Right cardiac atrium (tissue), 5 donors: ENCODE results near the gene NSMF. TPM values are rescaled to one million over a fixed set of nuclear protein-coding genes. Genes with fewer than 3 reads are reported as not detected.

Source experiments
- ATAC-seq, 2 donors: fragments of 200-7000 bp; cut with Tn5 transposase; one replicate each; pipeline versions ENCODE4 v1.8.0 to v1.9.1; 2020; ENCODE audit warnings: moderate library complexity in 2 of 2, mild to moderate bottlenecking in 1 of 2
- DNase-seq, 3 donors: peaks; one replicate each; pipeline ENCODE4 v3.0.0-alpha.2; 2020
- H3K27ac ChIP-seq: one replicate; pipeline ENCODE4 v1.5.1; 2013; ENCODE audit warnings: mild to moderate bottlenecking, low read length, control low read depth, moderate library complexity
- H3K27me3 ChIP-seq: one replicate; pipeline ENCODE4 v1.6.1; 2013; ENCODE audit not compliant: control insufficient read depth, insufficient read depth
- H3K4me1 ChIP-seq: one replicate; pipeline ENCODE4 v1.6.1; 2013; ENCODE audit warnings: low read length; ENCODE audit not compliant: control insufficient read depth, insufficient read depth
- H3K4me3 ChIP-seq: one replicate; pipeline ENCODE4 v1.5.1; 2013; ENCODE audit warnings: low read length, control low read depth
- H3K9me3 ChIP-seq: one replicate; pipeline ENCODE4 v1.6.1; 2013; ENCODE audit warnings: low read length; ENCODE audit not compliant: control insufficient read depth
- whole genome bisulfite sequencing: extraction: QIAGEN DNeasy Blood & Tissue Kit; methylation state at CpG from one replicate; pipeline ENCODE4 v1.1.7; 2013; 5-methylcytosine and 5-hydroxymethylcytosine counted together
- intact Hi-C, 4 donors: fragments of 100-400 bp; cut with DNase I; formaldehyde crosslinking; loops; one replicate each; pipeline versions ENCODE4 v1.11.0 to v1.14.0; 2022 to 2023
- polyA plus RNA-seq: library from polyadenylated mRNA; stranded (reverse); fragments of 200-250 nt; gene quantifications from one replicate; pipeline ENCODE4 v1.2.3, GENCODE V29; 2013
- total RNA-seq, 4 donors: library from RNA; stranded (reverse); fragmentation: NEBNext Ultra II Directional; extraction: Animal tissue kit (Norgen Biotek cat#: 25700); gene quantifications; one replicate each; pipeline ENCODE4 v1.2.1, GENCODE V29; 2021
- donor health status: healthy with polysubstance abuse.
- donor health status: DM: no; HTN: yes; CAD: no.
- donor health status: DM: no; HTN: no; CAD: no.
- donor health status: DM: no; HTN: yes; CAD: no; lungs with severe emphysema.
- donor health status: DM: yes; HTN: yes; CAD: no.

The NSMF gene
- total and polyA plus RNA-seq, 5 donors, result 12.4 to 25.5 (median 18.8) TPM

DNA sequence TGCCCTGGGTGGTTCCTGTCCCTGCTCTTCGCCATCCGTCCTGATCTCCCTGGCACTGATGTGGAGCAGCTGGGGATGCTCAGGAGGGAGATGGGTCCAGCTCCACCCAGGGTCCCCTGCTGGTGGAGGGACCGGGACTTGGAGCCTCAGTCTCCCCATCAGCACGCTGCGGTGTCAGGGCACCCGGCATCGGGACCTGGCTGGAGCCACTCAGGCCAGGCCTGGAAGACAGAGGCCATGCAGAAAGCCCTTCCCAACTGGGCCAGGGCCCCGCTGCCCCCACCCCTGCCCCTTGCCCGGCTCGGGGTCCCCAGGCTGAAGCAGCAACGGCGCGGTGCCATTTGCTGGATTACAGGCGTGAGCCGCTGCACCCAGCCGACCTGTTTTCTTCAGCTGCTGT, 40.3 kb upstream of the NSMF start:
- WGBS, result 93% methylated on average over 16 of the region's 16 CpGs
- DNase-seq, result no peak
- H3K27me3 ChIP-seq, result no peaks in the 10 kb centered on the region
- H3K9me3 ChIP-seq, result no peaks in the 10 kb centered on the region
- no peaks in the 10 kb centered on the region for H3K4me1 ChIP-seq
- H3K27ac ChIP-seq, result no peak overlapping the region
- no peak overlapping the region for H3K4me3 ChIP-seq
- intact Hi-C loops, result no loop called here
- no peak for ATAC-seq

DNA sequence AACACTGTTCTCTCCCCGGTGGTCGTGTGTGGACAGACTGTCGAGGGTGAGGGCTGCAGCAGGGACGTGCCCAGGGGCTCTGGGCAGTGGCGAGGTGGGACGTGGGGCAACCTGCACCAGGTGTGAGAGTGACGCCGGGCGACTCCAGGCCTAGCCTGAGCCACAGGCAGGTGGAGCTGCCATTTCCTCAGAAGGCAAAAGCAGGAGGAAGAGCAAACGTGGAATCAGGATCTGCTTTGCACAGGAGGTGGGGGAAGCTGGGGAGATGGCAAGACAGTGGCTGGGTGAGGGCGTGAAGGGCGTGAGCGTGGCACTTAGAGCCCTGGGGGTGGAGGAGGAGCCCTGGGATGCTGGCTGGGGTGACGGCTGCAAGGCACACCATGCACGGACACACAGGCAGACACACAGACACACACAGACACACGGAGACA, 39.6 kb upstream of the NSMF start:
- Histone ChIP-seq H3K27ac (no peak overlapping the region), H3K4me3 (no peak overlapping the region), H3K4me1 (no peaks in the 10 kb centered on the region), H3K9me3 (no peaks in the 10 kb centered on the region), H3K27me3 (no peaks in the 10 kb centered on the region)
- DNase-seq (no peak), ATAC-seq (peak in 1 of 2 donors; percentile 7)
- WGBS, result 87% methylated on average over 16 of the region's 16 CpGs
- intact Hi-C loops, result no loop called here

DNA sequence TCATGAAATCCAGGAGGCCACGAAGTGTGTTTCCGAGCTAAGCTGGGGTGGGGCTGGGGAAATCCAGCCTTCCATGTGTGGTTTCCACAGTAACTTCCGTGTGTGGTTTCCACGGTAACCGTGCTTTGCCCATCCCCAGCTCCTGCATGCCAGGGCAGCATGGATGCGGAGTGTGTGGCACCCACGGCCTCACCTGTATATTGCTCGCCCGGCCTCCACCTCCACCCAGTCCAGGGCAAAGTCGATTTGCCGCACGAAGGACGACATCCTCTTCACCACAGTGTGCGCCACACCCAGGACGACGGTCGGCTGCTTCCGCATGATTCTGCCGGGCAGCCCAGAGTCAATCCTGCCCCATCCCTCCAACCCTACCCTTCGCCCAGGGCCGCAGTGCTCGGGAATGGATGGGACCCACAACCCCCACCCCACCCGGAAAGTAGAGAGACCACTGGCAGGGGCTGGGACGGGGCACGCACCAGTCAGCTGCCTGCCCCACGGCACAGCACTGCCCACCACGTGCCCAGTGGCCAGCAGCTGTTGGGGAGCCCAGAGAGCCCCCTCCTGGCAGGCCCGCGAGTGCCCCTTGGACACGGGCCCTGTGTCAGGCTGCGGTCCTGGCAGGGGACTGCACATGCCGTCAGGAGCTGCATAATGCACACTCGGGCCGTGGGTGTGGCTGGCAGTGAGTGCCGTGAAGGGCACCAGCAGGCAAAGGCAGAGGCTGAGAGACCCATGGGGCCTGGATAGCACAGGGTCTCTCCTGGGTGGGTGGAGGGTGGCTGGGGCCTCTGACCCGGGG, 39.0 kb upstream of the NSMF start:
- no peak overlapping the region for H3K27ac ChIP-seq
- 90% methylated on average over 36 of the region's 36 CpGs for WGBS
- H3K4me3 ChIP-seq, result no peak overlapping the region
- H3K9me3 ChIP-seq, result no peaks in the 10 kb centered on the region
- intact Hi-C loops, result no loop called here
- no peaks in the 10 kb centered on the region for H3K27me3 ChIP-seq
- ATAC-seq, result peak in 1 of 2 donors; percentile 5
- H3K4me1 ChIP-seq, result no peaks in the 10 kb centered on the region
- DNase-seq, result no peak

DNA sequence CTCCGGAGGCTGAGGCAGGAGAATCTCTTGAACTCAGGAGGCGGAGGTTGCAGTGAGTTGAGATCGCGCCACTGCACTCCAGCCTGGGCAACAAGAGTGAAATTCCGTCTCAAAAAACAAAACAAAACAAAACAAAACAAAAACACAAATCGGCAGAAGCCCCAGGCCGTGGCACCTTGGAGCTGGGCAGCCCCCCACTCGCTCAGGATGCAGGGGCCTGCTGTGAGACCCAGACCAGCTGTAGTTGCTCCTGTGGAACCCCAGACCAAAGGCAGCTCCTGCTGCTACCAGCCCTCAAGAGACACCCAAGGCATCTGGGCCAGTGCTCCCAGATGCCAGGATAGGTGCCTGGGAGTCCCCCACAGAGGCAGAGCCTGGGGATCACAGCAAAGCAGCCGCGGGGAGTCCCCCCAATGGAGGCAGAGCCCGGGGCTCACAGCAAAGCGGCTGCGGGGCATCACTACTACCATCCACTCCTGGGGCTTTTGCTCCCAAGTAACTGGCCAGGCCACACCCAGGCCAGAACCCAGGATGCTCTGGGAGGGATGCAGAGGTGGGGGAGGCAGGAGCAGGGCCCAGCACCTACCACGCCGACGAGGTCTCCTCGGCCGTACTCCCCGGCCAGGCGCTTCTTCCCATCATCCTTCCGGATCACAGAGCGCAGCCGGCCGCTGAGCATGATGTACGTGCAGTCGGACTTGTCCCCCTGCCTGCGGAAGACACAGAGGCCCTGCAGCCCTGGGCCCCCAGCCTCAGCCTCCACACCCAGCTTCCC, 37.7 kb upstream of the NSMF start:
- Histone ChIP-seq H3K9me3 (no peaks in the 10 kb centered on the region), H3K4me3 (no peak overlapping the region), H3K4me1 (no peaks in the 10 kb centered on the region), H3K27me3 (no peaks in the 10 kb centered on the region), H3K27ac (no peak overlapping the region)
- intact Hi-C loops, result no loop called here
- ATAC-seq (no peak), DNase-seq (no peak)
- 93% methylated on average over 27 of the region's 27 CpGs for WGBS

DNA sequence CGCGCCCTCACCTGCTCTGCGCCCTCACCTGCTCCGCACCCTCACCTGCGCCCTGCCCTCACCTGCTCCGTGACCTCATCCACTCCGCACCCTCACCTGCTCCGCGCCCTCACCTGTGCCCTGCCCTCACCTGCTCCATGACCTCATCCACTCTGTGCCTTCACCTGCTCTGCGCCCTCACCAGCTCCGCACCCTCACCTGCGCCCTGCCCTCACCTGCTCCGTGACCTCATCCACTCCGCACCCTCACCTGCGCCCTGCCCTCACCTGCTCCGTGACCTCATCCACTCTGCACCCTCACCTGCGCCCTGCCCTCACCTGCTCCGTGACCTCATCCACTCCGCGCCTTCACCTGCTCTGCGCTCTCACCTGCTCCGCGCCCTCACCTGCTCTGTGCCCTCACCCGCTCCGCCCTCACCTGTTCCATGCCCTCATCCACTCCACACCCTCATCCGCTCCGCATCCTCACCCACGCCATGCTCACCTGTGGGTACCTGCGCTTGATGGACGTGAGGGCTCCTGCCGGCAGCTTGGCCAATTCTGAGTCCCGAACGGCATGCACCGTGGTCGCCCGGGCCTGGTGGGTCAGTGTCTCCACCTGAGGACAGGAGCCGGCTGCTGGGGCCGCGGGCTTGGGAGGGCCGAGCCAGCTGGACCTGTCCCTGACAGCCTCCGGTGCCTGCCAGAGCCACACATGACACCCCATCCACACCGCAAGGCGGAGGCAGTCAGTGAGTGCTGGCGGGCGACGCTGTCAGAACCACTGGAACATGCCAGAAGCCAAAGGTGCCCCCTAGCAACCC, 35.6 kb upstream of the NSMF start:
- Histone ChIP-seq H3K27me3 (no peaks in the 10 kb centered on the region), H3K9me3 (no peaks in the 10 kb centered on the region), H3K4me1 (no peaks in the 10 kb centered on the region), H3K27ac (no peak overlapping the region), H3K4me3 (no peak overlapping the region)
- WGBS, result 95% methylated on average over 46 of the region's 46 CpGs
- ATAC-seq (peak in 1 of 2 donors; percentile 36), DNase-seq (peak in 1 of 3 donors; percentile 52)
- intact Hi-C loops, result no loop called here

DNA sequence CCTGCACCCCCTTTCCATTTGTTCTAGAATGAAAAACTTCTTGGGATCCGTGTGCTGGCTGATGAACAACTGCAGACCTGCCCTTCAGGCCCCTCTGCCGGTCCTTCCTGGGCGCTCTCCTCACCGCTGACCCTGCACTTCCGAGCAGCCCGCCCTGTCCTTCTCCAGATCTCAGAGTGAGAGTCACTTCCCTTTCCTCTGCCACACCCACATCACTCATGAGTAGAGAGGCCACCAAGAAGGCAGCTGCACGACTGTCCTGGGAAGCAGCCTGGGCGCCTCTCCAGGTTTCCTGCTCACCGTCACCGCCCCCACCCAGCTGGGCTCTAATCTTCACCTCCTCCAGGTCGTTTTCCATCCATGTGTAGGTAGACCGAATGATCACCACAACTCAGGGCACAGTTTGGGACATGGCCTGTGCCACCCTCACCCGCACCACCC, 35.0 kb upstream of the NSMF start:
- H3K9me3 ChIP-seq, result no peaks in the 10 kb centered on the region
- DNase-seq, result peak in 1 of 3 donors; percentile 40
- intact Hi-C loops, result no loop called here
- no peaks in the 10 kb centered on the region for H3K4me1 ChIP-seq
- H3K27ac ChIP-seq, result no peak overlapping the region
- no peaks in the 10 kb centered on the region for H3K27me3 ChIP-seq
- no peak overlapping the region for H3K4me3 ChIP-seq
- ATAC-seq, result peak; percentile 45 to 66
- 74% methylated on average over 13 of the region's 13 CpGs for whole genome bisulfite sequencing

DNA sequence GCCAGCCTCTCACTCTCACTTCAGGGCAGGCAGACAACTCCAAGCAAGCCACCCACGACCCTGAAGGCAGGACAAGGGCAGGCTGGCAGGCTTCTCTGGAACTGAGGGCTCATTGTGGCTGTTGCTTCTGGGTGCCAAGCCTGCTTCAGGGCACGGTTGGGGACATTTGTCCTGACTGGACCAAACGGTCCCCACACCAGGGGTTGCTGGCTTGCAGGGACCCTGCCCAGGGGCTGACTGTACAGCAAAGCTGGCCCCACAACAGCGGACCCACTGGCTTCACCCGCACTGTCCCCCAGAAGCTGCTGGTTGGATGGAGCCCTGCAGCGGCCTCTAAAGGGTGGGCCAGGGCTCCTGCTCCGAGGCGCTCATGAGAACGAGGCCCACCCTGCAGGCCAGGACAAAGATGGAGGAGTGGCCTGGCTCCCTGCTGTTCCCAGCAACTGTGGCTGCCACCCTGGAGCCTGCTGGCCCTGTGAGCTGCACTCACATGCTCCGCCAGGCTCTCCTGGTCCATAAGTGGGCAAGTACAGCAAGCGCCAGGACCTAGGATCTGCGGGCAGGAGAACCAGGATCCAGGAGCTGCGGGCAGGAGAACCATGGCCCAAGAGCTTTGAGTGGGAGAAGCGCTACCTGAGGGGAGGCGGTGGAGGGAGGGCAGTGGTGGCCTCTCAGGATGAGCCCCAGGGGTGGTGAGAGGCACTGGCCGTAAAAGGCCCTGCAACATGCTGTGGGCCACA, 34.4 kb upstream of the NSMF start:
- ATAC-seq (no peak), DNase-seq (no peak)
- WGBS, result 91% methylated on average over 16 of the region's 16 CpGs
- intact Hi-C loops, result no loop called here
- Histone ChIP-seq H3K9me3 (no peaks in the 10 kb centered on the region), H3K4me3 (no peak overlapping the region), H3K27ac (no peak overlapping the region), H3K27me3 (no peaks in the 10 kb centered on the region), H3K4me1 (no peaks in the 10 kb centered on the region)

DNA sequence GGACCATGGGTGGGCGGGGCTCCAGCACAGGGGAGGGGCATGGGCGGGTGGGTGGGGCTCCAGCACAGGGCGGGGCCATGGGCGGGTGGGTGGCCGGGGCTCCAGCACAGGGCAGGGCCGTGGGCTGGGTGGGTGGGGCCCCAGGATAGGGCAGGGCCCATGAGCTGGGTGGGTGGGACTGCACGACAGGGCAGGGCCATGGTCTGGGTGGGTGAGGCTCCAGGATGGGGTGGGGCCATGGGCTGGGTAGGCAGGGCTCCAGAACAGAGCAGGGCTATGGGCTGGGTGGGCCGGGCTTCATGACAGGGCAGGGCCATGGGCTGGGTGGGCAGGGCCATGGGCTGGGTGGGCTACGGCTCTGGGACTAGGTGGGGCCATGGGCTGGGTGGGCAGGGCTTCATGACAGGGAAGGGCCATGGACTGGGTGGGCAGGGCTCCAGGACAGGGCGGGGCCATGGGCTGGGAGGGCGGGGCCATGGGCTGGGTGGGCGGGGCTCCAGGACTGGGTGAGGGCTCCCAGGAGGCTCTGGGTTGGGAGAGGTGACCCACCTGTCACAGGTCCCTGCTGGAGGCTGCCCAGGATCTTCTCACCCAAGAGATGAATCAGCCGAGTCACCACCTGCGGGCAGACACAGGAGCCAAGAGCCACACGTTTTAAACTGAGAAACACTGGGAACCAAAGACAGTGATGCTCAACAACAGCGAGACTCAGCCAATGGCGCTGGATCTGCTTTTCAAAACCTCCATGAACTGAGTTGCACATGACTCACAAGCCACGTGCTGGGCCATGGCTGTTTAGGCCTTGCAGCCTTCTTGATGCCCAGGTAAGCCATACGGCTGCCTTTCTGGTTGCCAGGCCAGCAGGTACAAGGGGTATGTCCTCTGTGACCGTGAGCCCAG, 33.6 kb upstream of the NSMF start:
- Histone ChIP-seq H3K4me3 (no peak overlapping the region), H3K4me1 (no peaks in the 10 kb centered on the region), H3K27me3 (no peaks in the 10 kb centered on the region), H3K9me3 (no peaks in the 10 kb centered on the region), H3K27ac (no peak overlapping the region)
- intact Hi-C loops, result no loop called here
- WGBS, result 85% methylated on average over 20 of the region's 20 CpGs
- DNase-seq (peak in 1 of 3 donors; percentile 55), ATAC-seq (peak in 1 of 2 donors; percentile 60)

DNA sequence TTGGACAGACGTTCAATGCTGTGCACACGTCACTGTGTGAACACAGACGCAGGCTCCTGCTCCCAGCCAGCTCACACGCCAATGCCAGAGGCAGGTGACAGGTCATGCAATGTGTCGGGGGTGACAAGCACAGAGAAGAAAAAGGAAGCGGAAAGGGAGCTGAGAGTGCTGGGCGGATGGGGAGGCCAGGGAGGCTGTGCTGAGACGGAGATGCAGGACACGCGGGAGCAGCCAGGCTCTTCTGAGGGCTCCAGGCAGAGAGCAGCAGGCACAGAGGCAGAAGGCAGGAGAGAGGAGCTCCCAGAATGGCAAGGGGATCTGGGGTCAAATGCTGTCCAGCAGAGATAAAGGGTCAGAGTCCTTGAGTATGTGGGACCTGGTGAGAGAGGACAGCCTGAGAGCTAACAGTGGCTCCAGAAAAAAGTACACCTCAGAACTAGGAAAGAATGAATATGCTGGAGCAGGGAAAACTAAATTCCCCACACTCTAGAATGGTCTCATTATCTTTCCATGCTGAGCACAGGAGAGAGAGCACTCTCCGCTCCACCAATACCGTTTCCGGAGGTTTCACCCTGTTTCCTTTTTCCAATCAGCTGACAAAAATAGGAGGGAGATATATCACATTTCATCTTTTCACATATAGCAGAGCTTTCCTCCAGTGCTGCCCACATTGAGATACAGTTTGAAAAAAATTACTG, 32.8 kb upstream of the NSMF start:
- no peak overlapping the region for H3K27ac ChIP-seq
- H3K9me3 ChIP-seq, result no peaks in the 10 kb centered on the region
- ATAC-seq (no peak), DNase-seq (peak in 1 of 3 donors; percentile 6)
- no peaks in the 10 kb centered on the region for H3K27me3 ChIP-seq
- H3K4me1 ChIP-seq, result no peaks in the 10 kb centered on the region
- 90% methylated on average over 13 of the region's 13 CpGs for WGBS
- H3K4me3 ChIP-seq, result no peak overlapping the region
- intact Hi-C loops, result no loop called here
